GM12878 (cell line): Measurements from ENCODE around the gene PPP1R27. TPM values are rescaled to one million over a fixed set of nuclear protein-coding genes. Genes with fewer than 3 reads are reported as not detected.

Experiments used
- ATAC-seq: fragments of 200-7000 bp; cut with Tn5 transposase; 3 replicates; pipeline ENCODE4 v1.9.1; 2020; ENCODE audit warnings: mild to moderate bottlenecking, moderate library complexity
- BruUV-seq: library from RNA; stranded (reverse); fragments of 400-500 nt; replicated peaks from 2 replicates; lab custom pipeline; 2021; lab: Mats Ljungman, UMichigan
- CTCF ChIA-PET: fragments of 300-600 bp; sonication (Branson Sonifier 250); formaldehyde crosslinking; extraction: SDS; loops from one replicate; lab custom pipeline; 2021; ENCODE audit warnings: inconsistent platforms; lab: Yijun Ruan, JAX
- POLR2A ChIA-PET: fragments of 350-600 bp; formaldehyde crosslinking; extraction: SDS; loops from one replicate; lab custom pipeline; 2021; ENCODE audit warnings: inconsistent platforms; lab: Charles Lee
- RAD21 ChIA-PET: fragments of 300-600 bp; sonication (Branson Sonifier 250); formaldehyde crosslinking; loops from one replicate; lab custom pipeline; 2023; ENCODE audit warnings: antibody characterized with exemption; ENCODE audit not compliant: unreplicated experiment; lab: Charles Lee
- SMC1A ChIA-PET: fragments of 300-600 bp; sonication (Branson Sonifier 250); formaldehyde crosslinking; loops from one replicate; lab custom pipeline; 2023; ENCODE audit not compliant: unreplicated experiment, uncharacterized antibody; lab: Charles Lee
- DNase-seq: peaks from one replicate; pipeline ENCODE4 v3.0.0-alpha.2; 2011; ENCODE audit warnings: low read depth, low spot score
- FAIRE-seq: peaks from 3 replicates; lab custom pipeline; 2011; peaks lifted over from hg19 to GRCh38; lab: Jason Lieb, UNC
- H2AFZ ChIP-seq: 2 replicates; pipeline ENCODE4 v1.6.0; 2011; ENCODE audit warnings: low read depth, low read length, control low read depth; ENCODE audit not compliant: control insufficient read depth
- H3K27ac ChIP-seq: 2 replicates; pipeline ENCODE4 v1.5.1; 2011; ENCODE audit warnings: control low read depth; ENCODE audit not compliant: control insufficient read depth, insufficient read depth
- H3K27me3 ChIP-seq, 2 experiments: replicated peaks in 1 of 2; 2 replicates each; pipeline versions ENCODE4 v1.6.0 to v1.6.1; 2011; ENCODE audit warnings: low read length in 1 of 2; ENCODE audit not compliant: control insufficient read depth in 2 of 2, insufficient read depth in 2 of 2
- H3K36me3 ChIP-seq, 2 experiments: 2 replicates each; pipeline ENCODE4 v1.5.1; 2011; ENCODE audit warnings: low read length in 1 of 2; ENCODE audit not compliant: control insufficient read depth in 2 of 2, insufficient read depth in 2 of 2
- H3K4me1 ChIP-seq: 2 replicates; pipeline ENCODE4 v1.6.1; 2011; ENCODE audit warnings: mild to moderate bottlenecking, low read length, moderate library complexity, mixed read lengths; ENCODE audit not compliant: control insufficient read depth, insufficient read depth
- H3K4me2 ChIP-seq: 2 replicates; pipeline ENCODE4 v1.6.0; 2011; ENCODE audit warnings: control low read depth; ENCODE audit not compliant: control insufficient read depth, insufficient read depth
- H3K4me3 ChIP-seq: fragments of 200-600 bp; sonication (generic); 2 replicates; pipeline ENCODE4 v1.5.1; 2016
- H3K79me2 ChIP-seq: 2 replicates; pipeline ENCODE4 v1.6.0; 2011; ENCODE audit warnings: low read length; ENCODE audit not compliant: control insufficient read depth, insufficient read depth
- H3K9ac ChIP-seq: 2 replicates; pipeline ENCODE4 v1.8.0; 2011; ENCODE audit warnings: low read length, control low read depth, mixed read lengths; ENCODE audit not compliant: control insufficient read depth, insufficient read depth
- H3K9me3 ChIP-seq: replicated peaks from 3 replicates; pipeline ENCODE4 v1.5.1; 2011; ENCODE audit warnings: mild to moderate bottlenecking, low read length; ENCODE audit not compliant: control insufficient read depth, insufficient read depth
- H4K20me1 ChIP-seq: 2 replicates; pipeline ENCODE4 v1.6.0; 2011; ENCODE audit not compliant: control insufficient read depth, insufficient read depth
- EP300 ChIP-seq, 2 experiments: fragments of 150-350 bp in 1 of 2; IDR thresholded peaks; 2 replicates each; pipeline ENCODE4 v1.6.1; 2011 to 2012; ENCODE audit warnings: low read depth in 2 of 2, low read length in 2 of 2, borderline replicate concordance in 1 of 2, improper control_type of control experiment in 1 of 2, inconsistent platforms in 1 of 2; ENCODE audit not compliant: control insufficient read depth in 1 of 2
- EZH2 ChIP-seq: IDR thresholded peaks from 2 replicates; pipeline ENCODE4 v1.6.1; 2012; ENCODE audit warnings: low read depth, mild to moderate bottlenecking, control low read depth, inconsistent platforms, low read length, borderline replicate concordance; ENCODE audit not compliant: control insufficient read depth
- MTA3 ChIP-seq: IDR thresholded peaks from 2 replicates; pipeline ENCODE4 v1.6.1; 2012; ENCODE audit warnings: low read length, inconsistent platforms, borderline replicate concordance
- MXI1 ChIP-seq: fragments of 150-350 bp; IDR thresholded peaks from 2 replicates; pipeline ENCODE4 v1.6.1; 2011; ENCODE audit warnings: low read depth, mild to moderate bottlenecking, inconsistent platforms, low read length, improper control_type of control experiment
- NFYB ChIP-seq: IDR thresholded peaks from 2 replicates; pipeline ENCODE4 v1.6.1; 2011; ENCODE audit warnings: low read depth, mild to moderate bottlenecking, low read length, improper control_type of control experiment, moderate library complexity; ENCODE audit not compliant: insufficient read depth
- POLR2A ChIP-seq: IDR thresholded peaks from 2 replicates; pipeline ENCODE4 v1.6.1; 2011; ENCODE audit warnings: low read depth, mild to moderate bottlenecking, low read length
- RBBP5 ChIP-seq: fragments of 200-600 bp; sonication (generic); conservative IDR thresholded peaks from 2 replicates; pipeline ENCODE4 v1.6.1; 2016
- SMAD1 ChIP-seq: fragments of 450-650 bp; IDR thresholded peaks from 2 replicates; pipeline ENCODE4 v1.6.1; 2018; ENCODE audit warnings: mild to moderate bottlenecking, low read depth; ENCODE audit not compliant: partially characterized antibody
- ZNF207 ChIP-seq: fragments of 450-650 bp; IDR thresholded peaks from 2 replicates; pipeline ENCODE4 v1.6.1; 2014; ENCODE audit warnings: antibody characterized with exemption, mild to moderate bottlenecking, borderline replicate concordance
- WGBS: methylation state at CpG from one replicate; pipeline ENCODE4 v1.1.6; 2016; ENCODE audit warnings: low lambda C conversion rate; ENCODE audit not compliant: insufficient replicate concordance, insufficient coverage; ENCODE audit errors: missing lambda C conversion rate; 5-methylcytosine and 5-hydroxymethylcytosine counted together
- in situ Hi-C: fragments of 300-500 bp; cut with MboI; formaldehyde crosslinking; loops from 9 replicates; pipeline ENCODE4 v1.14.3; 2018; ENCODE audit warnings: mixed read lengths
- intact Hi-C: fragments of 100-400 bp; cut with micrococcal nuclease; formaldehyde crosslinking; loops from one replicate; pipeline ENCODE4 v1.14.2; 2022; ENCODE audit not compliant: unreplicated experiment
- polyA plus RNA-seq, 11 experiments: library from polyadenylated mRNA; depleted of rRNA in 4 of 11; unstranded in 6 of 11; stranded (reverse) in 5 of 11; fragments of >200 nt; fragmentation: Nextera tagmentation in 4 of 11; fragmentation: Illumina TruSeq in 1 of 11; extraction: Ambion mirVana in 4 of 11; extraction: Trizol in 1 of 11; gene quantifications; 1 replicate in 1 of 11; 2 replicates in 10 of 11; pipeline versions ENCODE4 v1.2.1 to v1.2.3, GENCODE V29; 2011 to 2016; ENCODE audit warnings: inconsistent platforms in 2 of 11, missing spikeins in 2 of 11, low read depth in 1 of 11
- total RNA-seq, 4 experiments: library from RNA; depleted of rRNA in 3 of 4; stranded (reverse); fragments of >200 nt in 3 of 4; fragmentation: Illumina TruSeq in 1 of 4; extraction: Trizol in 1 of 4; gene quantifications; 2 replicates each; pipeline versions ENCODE4 v1.2.1 to v1.2.3, GENCODE V29; 2013 to 2021

Gene PPP1R27
- total and polyA plus RNA-seq, 10 of the 15 experiments (the other 5 are each of a cell fraction or from before 2014, with no cell fraction given): 0.17 to 1.6 (median 0.49) TPM; not detected in 3

GRCh38 chr17:81859906-81860755 lies 25.3 kb upstream of the PPP1R27 start, which contains the start of gene P4HB (continued):
- TF ChIP-seq EZH2: no peak
- no peak for TF ChIP-seq NFYB
- TF ChIP-seq EP300 (IDR thresholded peaks at IDR 0.05; ENCODE audit: borderline replicate concordance in 1 of 2, control insufficient read depth in 1 of 2, low read depth in 2 of 2, low read length in 2 of 2): no peak
- TF ChIP-seq ZNF207: peak; percentile 73
- no peak for TF ChIP-seq SMAD1
- TF ChIP-seq, all 136 proteins: peak for 33

GRCh38 chr17:81858967-81859905 lies 24.4 kb upstream of the PPP1R27 start:
- CTCF ChIA-PET: interaction anchor here (0.7 to 1.4 kb wide), 3 partner anchors 10 to 124 kb away, joined by 3 to 5 read pairs (median 4); partner anchors contain the start of gene MCRIP1
- DNase-seq: no peak

More at GRCh38 chr17:81858967-81859905, 24.4 kb upstream of the PPP1R27 start:
- RAD21 ChIA-PET: no interaction called here
- peak overlapping the region; percentile 87 for H3K27ac ChIP-seq
- peak overlapping the region; percentile 91 for H3K4me2 ChIP-seq
- no peak overlapping the region for H2AFZ ChIP-seq
- POLR2A ChIA-PET: interaction anchor here (0.5 to 1.9 kb wide), 3 partner anchors 10 to 131 kb away, joined by 3 to 15 read pairs (median 10); partner anchors contain the start of gene MCRIP1
- TSS peak; percentile 74 for BruUV-seq
- H3K27me3 ChIP-seq: no peaks in the 10 kb centered on the region
- TF ChIP-seq MTA3 (no peak), POLR2A (peak; percentile 30), MXI1 (0 out of 2 replicates have a peak, but pooled peaks have one; percentile 18), RBBP5 (no peak)
- SMC1A ChIA-PET: interaction anchor here (0.8 to 1.5 kb wide), 3 partner anchors 26 to 179 kb away, joined by 3 to 6 read pairs (median 3); partner anchors contain the start of gene MCRIP1
- 61% methylated on average over 23 of the region's 23 CpGs for WGBS
- in situ Hi-C loops: no loop called here
- ATAC-seq (no peak), FAIRE-seq (peak; percentile 86)
- H3K9ac ChIP-seq: peak overlapping the region; percentile 99
- H3K36me3 ChIP-seq: peaks cover 11 to 35% of the 10 kb centered on the region in 2 experiments
- intact Hi-C loops: no loop called here
- H3K9me3 ChIP-seq: no peaks in the 10 kb centered on the region
- peak overlapping the region; percentile 100 for H3K4me3 ChIP-seq
- H3K4me1 ChIP-seq: peaks cover 23% of the 10 kb centered on the region
- peaks cover 3% of the 10 kb centered on the region; the same call in 1 of the 2 replicates for H4K20me1 ChIP-seq
- peaks cover 69% of the 10 kb centered on the region for H3K79me2 ChIP-seq
